ENCODE results near the gene LLGL2.

DNA sequence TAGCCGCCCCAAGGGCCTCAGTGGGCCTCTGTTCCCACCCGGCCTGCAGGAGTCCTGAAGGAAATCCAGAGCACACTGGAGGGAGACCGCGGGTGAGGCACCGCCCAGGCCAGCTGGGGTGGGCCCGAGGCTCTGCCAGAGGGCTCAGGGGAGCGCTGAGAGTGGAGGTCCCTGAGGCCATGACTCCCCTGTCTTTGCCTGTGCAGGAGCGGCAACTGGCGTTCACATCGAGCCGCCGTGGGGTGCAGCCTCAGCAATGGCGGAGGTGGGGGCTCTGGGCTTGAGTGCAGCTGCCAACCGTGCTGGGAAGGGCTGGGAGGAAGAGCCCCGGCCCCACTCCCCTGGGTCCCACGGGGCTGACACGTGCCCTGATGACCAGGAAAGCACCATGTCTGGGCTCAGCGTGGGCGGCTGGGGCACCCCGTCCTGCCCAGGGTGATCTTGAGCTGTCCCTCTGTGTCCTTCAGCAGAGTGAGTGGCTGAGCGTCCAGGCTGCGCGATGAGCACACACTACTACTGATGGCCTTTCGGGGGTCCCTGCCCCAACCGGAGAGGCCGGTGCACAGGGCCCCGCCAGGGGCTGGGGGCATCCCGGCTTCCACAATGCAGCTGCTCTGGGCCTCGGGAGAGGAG lies 49.0 kb downstream of the LLGL2 start:
- TF ChIP-seq SIN3A (IDR thresholded peaks at IDR 0.05; ENCODE audit: borderline replicate concordance, insufficient read depth, low read length) (no peak), POLR2AphosphoS5 (IDR thresholded peaks at IDR 0.05; ENCODE audit: low read depth, low read length) (no peak), TAF1 (IDR thresholded peaks at IDR 0.05; ENCODE audit: borderline replicate concordance, insufficient read depth, low read length) (no peak), FOXP2 (optimal IDR thresholded peaks at IDR 0.05; ENCODE audit: borderline replicate concordance, extremely low read depth, extremely low read length, insufficient read depth) (no peak)
- TF ChIP-seq, protein P1, sequence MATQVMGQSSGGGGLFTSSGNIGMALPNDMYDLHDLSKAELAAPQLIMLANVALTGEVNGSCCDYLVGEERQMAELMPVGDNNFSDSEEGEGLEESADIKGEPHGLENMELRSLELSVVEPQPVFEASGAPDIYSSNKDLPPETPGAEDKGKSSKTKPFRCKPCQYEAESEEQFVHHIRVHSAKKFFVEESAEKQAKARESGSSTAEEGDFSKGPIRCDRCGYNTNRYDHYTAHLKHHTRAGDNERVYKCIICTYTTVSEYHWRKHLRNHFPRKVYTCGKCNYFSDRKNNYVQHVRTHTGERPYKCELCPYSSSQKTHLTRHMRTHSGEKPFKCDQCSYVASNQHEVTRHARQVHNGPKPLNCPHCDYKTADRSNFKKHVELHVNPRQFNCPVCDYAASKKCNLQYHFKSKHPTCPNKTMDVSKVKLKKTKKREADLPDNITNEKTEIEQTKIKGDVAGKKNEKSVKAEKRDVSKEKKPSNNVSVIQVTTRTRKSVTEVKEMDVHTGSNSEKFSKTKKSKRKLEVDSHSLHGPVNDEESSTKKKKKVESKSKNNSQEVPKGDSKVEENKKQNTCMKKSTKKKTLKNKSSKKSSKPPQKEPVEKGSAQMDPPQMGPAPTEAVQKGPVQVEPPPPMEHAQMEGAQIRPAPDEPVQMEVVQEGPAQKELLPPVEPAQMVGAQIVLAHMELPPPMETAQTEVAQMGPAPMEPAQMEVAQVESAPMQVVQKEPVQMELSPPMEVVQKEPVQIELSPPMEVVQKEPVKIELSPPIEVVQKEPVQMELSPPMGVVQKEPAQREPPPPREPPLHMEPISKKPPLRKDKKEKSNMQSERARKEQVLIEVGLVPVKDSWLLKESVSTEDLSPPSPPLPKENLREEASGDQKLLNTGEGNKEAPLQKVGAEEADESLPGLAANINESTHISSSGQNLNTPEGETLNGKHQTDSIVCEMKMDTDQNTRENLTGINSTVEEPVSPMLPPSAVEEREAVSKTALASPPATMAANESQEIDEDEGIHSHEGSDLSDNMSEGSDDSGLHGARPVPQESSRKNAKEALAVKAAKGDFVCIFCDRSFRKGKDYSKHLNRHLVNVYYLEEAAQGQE (IDR thresholded peaks at IDR 0.05; ENCODE audit: insufficient read depth in 1 of 2, low read depth in 2 of 2, low read length in 2 of 2): no peak

Data from PFSK-1 (cell line).